Activated T-helper 1 cell treated with anti-CD3 and anti-CD28 coated beads, Interleukin-2, amount 50 U/mL, for 16 hours (primary cell): Measurements from ENCODE around the gene LIN9.
"Not testable (repeated sequence)": the region's sequence is repeated elsewhere in the genome, so short reads cannot be mapped to it uniquely, and the experiment has no call there.

ENCODE experiments used
- DNase-seq, 2 donors: peaks; one replicate each; pipeline ENCODE4 v3.0.0-alpha.2; 2020; ENCODE audit warnings: low read depth in 1 of 2, low spot score in 1 of 2

Gene LIN9

GRCh38 chr1:226274138-226274537, 34.8 kb downstream of the LIN9 start:
- no peak for DNase-seq

GRCh38 chr1:226272233-226272902, 36.6 kb downstream of the LIN9 start:
- DNase-seq = not testable (repeated sequence)

- no peak for DNase-seq
Measured at GRCh38 chr1:226268421-226269124, 40.4 kb downstream of the LIN9 start.

GRCh38 chr1:226261818-226262217, 47.1 kb downstream of the LIN9 start:
- DNase-seq = no peak

GRCh38 chr1:226255380-226255779, 53.6 kb downstream of the LIN9 start:
- no peak for DNase-seq

GRCh38 chr1:226253933-226254332, 55.0 kb downstream of the LIN9 start:
- DNase-seq = no peak

- not testable (repeated sequence) for DNase-seq
Measured at GRCh38 chr1:226252841-226253240, 56.1 kb downstream of the LIN9 start.

- DNase-seq = no peak
Measured at GRCh38 chr1:226250511-226250910, 58.5 kb downstream of the LIN9 start.

GRCh38 chr1:226248796-226249195, 60.2 kb downstream of the LIN9 start:
- DNase-seq = no peak

GRCh38 chr1:226248091-226248490, 60.9 kb downstream of the LIN9 start:
- DNase-seq = no peak

- DNase-seq = no peak
Measured at GRCh38 chr1:226239421-226239820, 69.5 kb downstream of the LIN9 start.

- no peak for DNase-seq
Measured at GRCh38 chr1:226236826-226237225, 72.1 kb downstream of the LIN9 start.

- no peak for DNase-seq
Measured at GRCh38 chr1:226233806-226234205, 75.2 kb downstream of the LIN9 start.

GRCh38 chr1:226233293-226233692, 75.7 kb downstream of the LIN9 start:
- DNase-seq = no peak

- no peak for DNase-seq
Measured at GRCh38 chr1:226226601-226227000, 82.4 kb downstream of the LIN9 start.

- DNase-seq = no peak
Measured at GRCh38 chr1:226223786-226224244, 85.1 kb downstream of the LIN9 start.

GRCh38 chr1:226223157-226223785, 85.7 kb downstream of the LIN9 start, which contains the start of gene MIXL1:
Gene MIXL1 (plus strand): TSS chr1:226223664. CDS start chr1:226223682, 18 bp downstream.
- DNase-seq = no peak

GRCh38 chr1:226222686-226223085, 86.3 kb downstream of the LIN9 start:
- DNase-seq = no peak

GRCh38 chr1:226220473-226221189, 88.3 kb downstream of the LIN9 start:
- DNase-seq = no peak

- DNase-seq = no peak
Measured at GRCh38 chr1:226217273-226217672, 91.7 kb downstream of the LIN9 start.

- no peak for DNase-seq
Measured at GRCh38 chr1:226216056-226216455, 92.9 kb downstream of the LIN9 start.
